HepG2 (cell line): ENCODE results near the gene IP6K3.

Experiments
- AKNA ChIP-seq: sonication (generic); formaldehyde crosslinking; IDR thresholded peaks from 2 replicates; pipeline ENCODE4 v1.4.0; 2020; ENCODE audit warnings: missing genetic modification reagents, borderline replicate concordance
- ATF1 ChIP-seq: IDR thresholded peaks from 2 replicates; pipeline ENCODE4 v1.6.1; 2016; ENCODE audit warnings: mild to moderate bottlenecking, control low read depth
- CTCF ChIP-seq: sonication (generic); formaldehyde crosslinking; IDR thresholded peaks from 2 replicates; pipeline ENCODE4 v1.5.0; 2020; ENCODE audit warnings: mild to moderate bottlenecking, missing genetic modification reagents, moderate library complexity
- FOXK2 ChIP-seq: fragments of 450-650 bp; IDR thresholded peaks from 2 replicates; pipeline ENCODE4 v1.6.1; 2016
- PBX2 ChIP-seq: IDR thresholded peaks from 2 replicates; pipeline ENCODE4 v1.6.1; 2016; ENCODE audit warnings: control low read depth
- POLR2A ChIP-seq, 2 experiments: IDR thresholded peaks; 2 replicates each; pipeline ENCODE4 v1.6.1; 2011; ENCODE audit warnings: low read depth in 2 of 2, low read length in 2 of 2, mild to moderate bottlenecking in 1 of 2, moderate library complexity in 1 of 2; ENCODE audit not compliant: insufficient read depth in 1 of 2
- POLR2AphosphoS5 ChIP-seq: IDR thresholded peaks from 2 replicates; pipeline ENCODE4 v1.6.1; 2012; ENCODE audit warnings: low read depth, low read length
- RNF219 ChIP-seq: sonication (generic); formaldehyde crosslinking; IDR thresholded peaks from 2 replicates; pipeline ENCODE4 v1.5.0; 2020; ENCODE audit warnings: mild to moderate bottlenecking, missing genetic modification reagents
- TAF1 ChIP-seq: sonication (generic); formaldehyde crosslinking; IDR thresholded peaks from 2 replicates; pipeline ENCODE4 v1.4.0; 2020; ENCODE audit warnings: missing genetic modification reagents
- THYN1 ChIP-seq: sonication (generic); formaldehyde crosslinking; IDR thresholded peaks from 2 replicates; pipeline ENCODE4 v1.8.1; 2023; ENCODE audit warnings: low read depth, mild to moderate bottlenecking, moderate library complexity, missing genetic modification reagents, borderline replicate concordance
- ZBTB3 ChIP-seq: sonication (generic); formaldehyde crosslinking; IDR thresholded peaks from 2 replicates; pipeline ENCODE4 v1.4.0; 2020; ENCODE audit warnings: low read depth, mild to moderate bottlenecking, moderate library complexity, missing genetic modification reagents, borderline replicate concordance
- ZBTB40 ChIP-seq, 2 experiments: fragments of 450-650 bp in 1 of 2; sonication (generic) in 1 of 2; formaldehyde crosslinking in 1 of 2; IDR thresholded peaks; 2 replicates each; pipeline versions ENCODE4 v1.6.1 to v1.8.0; 2016 to 2022; ENCODE audit warnings: antibody characterized with exemption in 1 of 2, mild to moderate bottlenecking in 1 of 2, missing genetic modification reagents in 1 of 2
- ZKSCAN8 ChIP-seq: IDR thresholded peaks from 2 replicates; pipeline ENCODE4 v1.6.1; 2016; ENCODE audit warnings: borderline replicate concordance, missing genetic modification reagents, missing compliant biosample characterization

DNA sequence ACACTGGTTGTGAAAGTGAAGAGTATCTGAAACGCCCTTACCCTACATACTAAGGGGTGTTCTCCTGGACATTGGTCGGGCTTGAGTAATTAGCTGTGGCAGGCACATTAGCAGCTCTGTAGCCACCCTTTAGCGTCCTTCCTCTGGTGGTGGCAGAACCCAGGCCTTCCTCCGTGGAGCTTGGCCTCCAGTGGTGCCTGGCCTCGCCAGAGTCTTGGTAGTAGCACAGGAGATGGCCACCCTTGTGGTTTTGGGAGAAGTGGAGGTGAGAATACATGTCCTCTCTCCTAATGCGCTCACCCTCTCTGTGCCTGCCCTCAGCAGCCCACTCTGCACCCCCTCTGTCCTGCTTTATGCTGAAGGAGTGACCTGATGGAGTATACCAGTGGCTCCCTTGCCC lies 17.6 kb downstream of the IP6K3 start:
- TF ChIP-seq THYN1 (CRISPR knock-in tag): no peak
- no peak for TF ChIP-seq PBX2 (CRISPR knock-in tag)
- TF ChIP-seq FOXK2: no peak
- TF ChIP-seq POLR2AphosphoS5: no peak
- no peak for TF ChIP-seq CTCF (CRISPR knock-in tag)
- no peak for TF ChIP-seq AKNA (CRISPR knock-in tag)
- TF ChIP-seq TAF1: no peak
- TF ChIP-seq POLR2A (IDR thresholded peaks at IDR 0.05; ENCODE audit: insufficient read depth in 1 of 2, low read depth in 2 of 2, low read length in 2 of 2): no peak
- no peak for TF ChIP-seq ZBTB3 (CRISPR knock-in tag)
- no peak for TF ChIP-seq RNF219
- TF ChIP-seq ATF1 (CRISPR knock-in tag): no peak
- TF ChIP-seq ZKSCAN8 (CRISPR knock-in tag): no peak
- TF ChIP-seq ZBTB40 (IDR thresholded peaks at IDR 0.05): no peak
- no peak for TF ChIP-seq ZBTB40 (CRISPR knock-in tag; IDR thresholded peaks at IDR 0.05)
